Psoas muscle (tissue), 8 donors: ENCODE results near the gene GPR33. TPM values are rescaled to one million over a fixed set of nuclear protein-coding genes. Genes with fewer than 3 reads are reported as not detected.
"Not testable (repeated sequence)": the region's sequence is repeated elsewhere in the genome, so short reads cannot be mapped to it uniquely, and the experiment has no call there.

Experiments used
- ATAC-seq, 4 donors: fragments of 200-7000 bp; cut with Tn5 transposase; one replicate each; pipeline ENCODE4 v1.9.1; 2020; ENCODE audit warnings: moderate library complexity in 3 of 4, mild to moderate bottlenecking in 2 of 4
- DNase-seq, 2 donors: peaks; one replicate each; pipeline ENCODE4 v3.0.0-alpha.2; 2020
- H3K27ac ChIP-seq: fragments of 200-600 bp; one replicate; pipeline ENCODE4 v1.8.0; 2022
- H3K27me3 ChIP-seq, 3 donors: fragments of 200-600 bp in 1 of 3; one replicate each; pipeline versions ENCODE4 v1.6.1 to v1.8.0; 2013 to 2022; ENCODE audit warnings: low read length in 2 of 3, mild to moderate bottlenecking in 2 of 3, moderate library complexity in 1 of 3; ENCODE audit not compliant: insufficient read depth in 3 of 3
- H3K36me3 ChIP-seq, 2 donors: fragments of 200-600 bp in 1 of 2; one replicate each; pipeline versions ENCODE4 v1.6.1 to v1.8.0; 2013 to 2022; ENCODE audit warnings: low read depth in 1 of 2, mild to moderate bottlenecking in 1 of 2, moderate library complexity in 1 of 2; ENCODE audit not compliant: insufficient read depth in 1 of 2
- H3K4me1 ChIP-seq: fragments of 200-600 bp; one replicate; pipeline ENCODE4 v1.8.0; 2022
- H3K4me3 ChIP-seq: fragments of 200-600 bp; one replicate; pipeline ENCODE4 v1.8.0; 2022; ENCODE audit warnings: mild to moderate bottlenecking
- H3K9me3 ChIP-seq: fragments of 200-600 bp; one replicate; pipeline ENCODE4 v1.8.0; 2022
- CTCF ChIP-seq: fragments of 200-600 bp; IDR thresholded peaks from one replicate; pipeline ENCODE4 v1.8.0; 2022; ENCODE audit warnings: antibody characterized with exemption
- WGBS, 3 donors: extraction: QIAGEN DNeasy Blood & Tissue Kit; methylation state at CpG; one replicate each; pipeline versions ENCODE4 v1.1.6 to v1.1.7; 2013; 5-methylcytosine and 5-hydroxymethylcytosine counted together
- intact Hi-C, 2 donors: fragments of 100-400 bp; cut with DNase I; formaldehyde crosslinking; loops; one replicate each; pipeline versions ENCODE4 v1.11.0 to v1.14.2; 2022
- polyA plus RNA-seq, 3 donors: library from polyadenylated mRNA; stranded (reverse); fragments of 200-250 nt; gene quantifications; one replicate each; pipeline ENCODE4 v1.2.3, GENCODE V29; 2013
- total RNA-seq, 4 donors: library from RNA; stranded (reverse); fragmentation: NEBNext Ultra II Directional in 2 of 4; extraction: Animal tissue kit (Norgen Biotek cat#: 25700) in 2 of 4; gene quantifications; one replicate each; pipeline versions ENCODE4 v1.2.1 to v1.2.4, GENCODE V29; 2021 to 2023
- donor health status: healthy with polysubstance abuse.
- donor health status: DM: no; HTN: no; CAD: no; lungs with moderate emphysema.
- donor health status: Bipolar disorder and iron deficiency.
- donor health status: healthy.
- donor health status: DM: yes; HTN: yes; CAD: no.
- donor health status: DM: no; HTN: no; CAD: no.
- donor health status: DM: no; HTN: no; CAD: no.
- donor health status: DM: yes; HTN: yes; CAD: no.

Gene GPR33
- total and polyA plus RNA-seq, 7 donors, result not detected

- intact Hi-C loops, result no loop called here
- Histone ChIP-seq H3K36me3 (peaks cover 0 to 49% of the 10 kb centered on the region in 2 donors), H3K9me3 (no peaks in the 10 kb centered on the region), H3K4me1 (no peaks in the 10 kb centered on the region), H3K27ac (no peak overlapping the region), H3K4me3 (no peak overlapping the region), H3K27me3 (no peaks in the 10 kb centered on the region)
- DNase-seq (no peak), ATAC-seq (no peak)
- TF ChIP-seq CTCF, result no peak
- WGBS, 3 donors, result 91 to 93% (median 92%) methylated on average over 1 of the region's 1 CpG
Observed at GRCh38 chr14:31445703-31446102, 42.1 kb downstream of the GPR33 start.

- 64 to 82% (median 65%) methylated on average over 6 of the region's 6 CpGs for WGBS, 3 donors
- Histone ChIP-seq H3K4me3 (no peak overlapping the region), H3K27ac (no peak overlapping the region), H3K4me1 (no peaks in the 10 kb centered on the region), H3K27me3 (no peaks in the 10 kb centered on the region), H3K9me3 (no peaks in the 10 kb centered on the region), H3K36me3 (peaks cover 0 to 16% of the 10 kb centered on the region in 2 donors)
- no peak for TF ChIP-seq CTCF
- DNase-seq (no peak), ATAC-seq (no peak)
- intact Hi-C loops, result no loop called here
Observed at GRCh38 chr14:31442284-31442683, 45.6 kb downstream of the GPR33 start.

- intact Hi-C loops, result no loop called here
- no peaks in the 10 kb centered on the region for H3K4me1 ChIP-seq
- H3K27ac ChIP-seq, result no peak overlapping the region
- H3K36me3 ChIP-seq, result peaks cover 0 to 8% of the 10 kb centered on the region in 2 donors
- WGBS, 3 donors, result 83 to 90% (median 89%) methylated on average over 7 of the region's 7 CpGs
- ATAC-seq (no peak), DNase-seq (no peak)
- no peaks in the 10 kb centered on the region for H3K27me3 ChIP-seq
- no peaks in the 10 kb centered on the region for H3K9me3 ChIP-seq
- no peak overlapping the region for H3K4me3 ChIP-seq
- TF ChIP-seq CTCF, result no peak
Observed at GRCh38 chr14:31441273-31442111, 46.3 kb downstream of the GPR33 start.

- ATAC-seq, result no peak
- H3K27me3 ChIP-seq, result no peaks in the 10 kb centered on the region
- H3K36me3 ChIP-seq, result peaks cover 0 to 8% of the 10 kb centered on the region in 2 donors
- no peaks in the 10 kb centered on the region for H3K9me3 ChIP-seq
- no peak for TF ChIP-seq CTCF
- intact Hi-C loops, result no loop called here
- DNase-seq, result no peak
- H3K4me3 ChIP-seq, result no peak overlapping the region
- no peak overlapping the region for H3K27ac ChIP-seq
- H3K4me1 ChIP-seq, result peaks cover 4% of the 10 kb centered on the region
Observed at GRCh38 chr14:31440280-31440679, 47.6 kb downstream of the GPR33 start.

GRCh38 chr14:31439561-31439960 lies 48.3 kb downstream of the GPR33 start:
- Histone ChIP-seq H3K9me3 (no peaks in the 10 kb centered on the region), H3K27me3 (no peaks in the 10 kb centered on the region), H3K4me3 (no peak overlapping the region), H3K36me3 (peaks cover 0 to 4% of the 10 kb centered on the region in 2 donors), H3K4me1 (peaks cover 11% of the 10 kb centered on the region), H3K27ac (no peak overlapping the region)
- DNase-seq (no peak), ATAC-seq (no peak)
- no peak for TF ChIP-seq CTCF
- intact Hi-C loops, result no loop called here
- WGBS, 3 donors, result 58 to 63% (median 60%) methylated on average over 2 of the region's 2 CpGs

- H3K27me3 ChIP-seq, H3K9me3 ChIP-seq, H3K27ac ChIP-seq, DNase-seq, intact Hi-C loops, H3K4me3 ChIP-seq, ATAC-seq, H3K36me3 ChIP-seq: not testable (repeated sequence)
- WGBS, 3 donors, result 91 to 96% (median 96%) methylated on average over 8 to 36 of the region's 45 CpGs
- peaks cover 11% of the 10 kb centered on the region for H3K4me1 ChIP-seq
Observed at GRCh38 chr14:31437045-31437691, 50.7 kb downstream of the GPR33 start.
